ENCODE results near the gene INTS11. TPM values are rescaled to one million over a fixed set of nuclear protein-coding genes. Genes with fewer than 3 reads are reported as not detected.
"Not testable (repeated sequence)": the region's sequence is repeated elsewhere in the genome, so short reads cannot be mapped to it uniquely, and the experiment has no call there.

The INTS11 gene
- total RNA-seq, 6 experiments from 2014 or later: 35.1 to 52.4 (median 43.5) TPM

DNA sequence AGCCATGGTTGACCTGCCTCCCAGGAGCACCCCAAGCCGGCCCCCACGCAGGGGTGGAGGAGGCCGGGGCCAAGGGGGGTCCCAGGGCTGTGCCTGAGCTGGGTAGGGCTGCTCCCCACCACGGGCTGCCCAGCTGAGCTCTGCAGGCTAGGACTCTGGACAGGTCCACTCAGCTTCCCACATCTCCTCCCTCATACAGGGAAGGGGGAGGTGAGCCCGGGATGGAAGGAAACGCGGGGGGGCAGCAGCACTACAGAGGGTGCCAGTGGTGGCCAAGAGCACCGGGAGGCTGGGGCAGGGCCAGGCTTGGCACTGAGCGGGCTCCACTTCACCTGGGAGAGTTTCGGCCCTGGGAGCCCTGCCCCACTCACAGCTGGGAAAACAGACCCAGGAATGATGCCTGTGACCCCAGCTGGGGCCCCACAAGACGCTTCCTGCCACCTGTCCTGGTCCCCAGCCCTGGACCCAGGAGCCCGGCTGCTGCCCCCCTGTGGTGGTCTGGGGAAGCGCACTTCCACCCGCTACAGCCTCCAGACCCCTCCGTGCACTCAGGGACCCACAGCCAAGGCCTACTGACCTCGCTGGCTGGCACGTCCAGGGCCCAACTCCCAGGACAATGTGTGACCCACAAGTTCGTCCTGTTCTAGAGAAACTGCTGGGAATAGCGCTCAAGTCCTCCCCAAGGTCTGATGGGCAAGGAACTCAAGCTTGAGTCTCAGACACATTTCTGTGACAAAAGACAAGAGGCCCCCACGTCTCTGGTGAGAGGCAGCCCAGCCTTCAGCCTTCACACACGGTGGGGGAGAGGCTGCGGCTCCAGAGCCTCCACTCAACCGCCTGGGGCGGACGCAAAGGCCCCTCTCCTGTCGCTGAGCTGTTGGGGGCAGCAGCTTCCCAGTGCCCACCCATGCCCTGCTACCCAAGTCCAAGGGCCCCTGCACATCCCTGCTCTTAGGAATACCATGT is 47.6 kb upstream of the INTS11 start:
- no peak overlapping the region for H3K4me3 ChIP-seq
- DNase-seq (peak; percentile 69 to 79 (median 72)), ATAC-seq (peak; percentile 39 to 51 (median 43))
- H3K36me3 ChIP-seq: peaks cover 0 to 6% (median 0%) of the 10 kb centered on the region in 4 donors
- H3K27me3 ChIP-seq: no peaks in the 10 kb centered on the region
- TF ChIP-seq POLR2A (IDR thresholded peaks at IDR 0.05): no peak
- TF ChIP-seq, protein P1, sequence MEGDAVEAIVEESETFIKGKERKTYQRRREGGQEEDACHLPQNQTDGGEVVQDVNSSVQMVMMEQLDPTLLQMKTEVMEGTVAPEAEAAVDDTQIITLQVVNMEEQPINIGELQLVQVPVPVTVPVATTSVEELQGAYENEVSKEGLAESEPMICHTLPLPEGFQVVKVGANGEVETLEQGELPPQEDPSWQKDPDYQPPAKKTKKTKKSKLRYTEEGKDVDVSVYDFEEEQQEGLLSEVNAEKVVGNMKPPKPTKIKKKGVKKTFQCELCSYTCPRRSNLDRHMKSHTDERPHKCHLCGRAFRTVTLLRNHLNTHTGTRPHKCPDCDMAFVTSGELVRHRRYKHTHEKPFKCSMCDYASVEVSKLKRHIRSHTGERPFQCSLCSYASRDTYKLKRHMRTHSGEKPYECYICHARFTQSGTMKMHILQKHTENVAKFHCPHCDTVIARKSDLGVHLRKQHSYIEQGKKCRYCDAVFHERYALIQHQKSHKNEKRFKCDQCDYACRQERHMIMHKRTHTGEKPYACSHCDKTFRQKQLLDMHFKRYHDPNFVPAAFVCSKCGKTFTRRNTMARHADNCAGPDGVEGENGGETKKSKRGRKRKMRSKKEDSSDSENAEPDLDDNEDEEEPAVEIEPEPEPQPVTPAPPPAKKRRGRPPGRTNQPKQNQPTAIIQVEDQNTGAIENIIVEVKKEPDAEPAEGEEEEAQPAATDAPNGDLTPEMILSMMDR (IDR thresholded peaks at IDR 0.05): peak; percentile 76 to 97 (median 96)
- peaks cover 0 to 26% (median 9%) of the 10 kb centered on the region in 4 donors for H3K4me1 ChIP-seq
- 5% methylated on average over 4 of the region's 26 CpGs for WGBS (ENCODE audit: insufficient coverage, low coverage, low lambda C conversion rate, missing lambda C conversion rate)
- H3K27ac ChIP-seq: no peak overlapping the region
- H3K9me3 ChIP-seq: no peaks in the 10 kb centered on the region
- intact Hi-C loops (cut with DNase I): no loop called here

DNA sequence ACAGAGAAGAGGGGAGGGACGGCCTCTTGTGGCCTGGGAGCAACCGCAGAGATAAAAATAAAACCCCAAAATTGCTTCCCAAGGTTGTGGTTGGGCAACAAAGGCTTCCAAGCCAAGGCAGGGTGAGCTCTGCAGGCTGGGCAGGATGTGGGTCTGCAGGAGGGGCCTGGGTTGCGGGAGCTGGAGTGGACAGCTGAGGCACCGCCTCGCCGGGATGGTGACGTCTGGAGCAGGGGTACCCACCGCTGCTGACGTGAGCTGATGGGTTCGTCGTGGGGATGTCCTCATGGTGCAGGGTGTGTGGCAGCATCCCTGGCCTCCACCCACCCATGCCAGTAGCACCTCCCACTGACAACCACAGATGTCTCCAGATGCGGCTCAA is 46.9 kb upstream of the INTS11 start:
- no peak for DNase-seq
- intact Hi-C loops (cut with DNase I): no loop called here
- Histone ChIP-seq H3K4me3 (no peak overlapping the region), H3K27me3 (no peaks in the 10 kb centered on the region), H3K9me3 (no peaks in the 10 kb centered on the region), H3K27ac (no peak overlapping the region), H3K4me1 (peaks cover 0 to 26% (median 9%) of the 10 kb centered on the region in 4 donors), H3K36me3 (peaks cover 0 to 6% (median 0%) of the 10 kb centered on the region in 4 donors)
- no peak for ATAC-seq
- WGBS (ENCODE audit: insufficient coverage, low coverage, low lambda C conversion rate, missing lambda C conversion rate): no CpG with 5 or more reads among the region's 12 CpGs
- TF ChIP-seq POLR2A (IDR thresholded peaks at IDR 0.05): no peak
- TF ChIP-seq, protein P1 (IDR thresholded peaks at IDR 0.05): no peak

DNA sequence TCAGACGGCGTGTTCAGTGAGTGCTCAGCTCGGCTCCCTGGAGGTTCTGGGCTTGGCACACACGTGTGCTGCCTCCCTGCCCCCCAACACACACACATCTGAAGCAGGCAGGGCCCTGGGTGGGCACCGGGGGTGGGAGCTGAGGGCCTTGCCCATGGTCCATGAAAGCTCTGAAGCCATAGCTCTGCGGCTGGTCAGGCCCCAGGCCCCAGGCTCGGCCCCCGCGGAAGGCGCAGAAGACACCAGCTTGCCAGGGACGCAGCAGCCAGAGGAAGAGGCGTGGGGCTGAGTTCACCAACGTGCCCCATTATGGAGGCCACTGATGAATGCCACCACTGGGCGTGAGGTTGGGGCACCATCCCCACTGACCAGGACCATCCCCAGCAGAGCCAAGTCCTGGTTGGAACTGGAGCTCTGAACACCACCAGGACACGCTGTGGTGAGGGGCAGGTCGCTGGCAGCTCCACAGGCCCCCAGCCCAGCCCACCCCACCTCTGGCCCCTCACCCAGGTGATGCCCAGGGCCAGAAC is 46.4 kb upstream of the INTS11 start:
- Histone ChIP-seq H3K4me3 (no peak overlapping the region), H3K9me3 (no peaks in the 10 kb centered on the region), H3K4me1 (peaks cover 0 to 22% (median 9%) of the 10 kb centered on the region in 4 donors), H3K27me3 (no peaks in the 10 kb centered on the region), H3K36me3 (peaks cover 0 to 6% (median 0%) of the 10 kb centered on the region in 4 donors), H3K27ac (no peak overlapping the region)
- no peak for DNase-seq
- WGBS (ENCODE audit: insufficient coverage, low coverage, low lambda C conversion rate, missing lambda C conversion rate): 71% methylated on average over 5 of the region's 16 CpGs
- TF ChIP-seq POLR2A (IDR thresholded peaks at IDR 0.05): no peak
- TF ChIP-seq, protein P1 (IDR thresholded peaks at IDR 0.05): no peak
- no peak for ATAC-seq
- intact Hi-C loops (cut with DNase I): no loop called here

DNA sequence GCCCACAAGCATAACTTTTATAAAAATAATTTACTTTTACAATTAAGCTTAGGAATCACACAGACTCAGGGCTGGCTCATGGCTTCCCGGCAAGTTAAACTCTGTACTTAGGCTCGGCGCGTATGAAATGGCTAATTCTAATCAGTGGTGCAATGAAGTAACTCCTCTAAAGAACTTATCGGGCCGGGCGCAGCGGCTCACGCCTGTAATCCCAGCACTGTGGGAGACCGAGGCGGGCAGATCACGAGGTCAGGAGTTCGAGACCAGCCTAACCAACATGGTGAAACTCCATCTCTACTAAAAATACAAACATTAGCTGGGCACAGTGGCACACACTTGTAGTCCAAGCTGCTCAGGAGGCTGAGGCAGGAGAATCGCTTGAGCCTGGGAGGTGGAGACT is 45.6 kb upstream of the INTS11 start:
- DNase-seq; intact Hi-C loops (cut with DNase I); H3K9me3 ChIP-seq; H3K36me3 ChIP-seq; H3K27me3 ChIP-seq; H3K4me3 ChIP-seq; H3K27ac ChIP-seq; ATAC-seq: not testable (repeated sequence)
- WGBS (ENCODE audit: insufficient coverage, low coverage, low lambda C conversion rate, missing lambda C conversion rate): 82% methylated on average over 14 of the region's 14 CpGs
- peaks cover 0 to 21% (median 9%) of the 10 kb centered on the region in 4 donors for H3K4me1 ChIP-seq

DNA sequence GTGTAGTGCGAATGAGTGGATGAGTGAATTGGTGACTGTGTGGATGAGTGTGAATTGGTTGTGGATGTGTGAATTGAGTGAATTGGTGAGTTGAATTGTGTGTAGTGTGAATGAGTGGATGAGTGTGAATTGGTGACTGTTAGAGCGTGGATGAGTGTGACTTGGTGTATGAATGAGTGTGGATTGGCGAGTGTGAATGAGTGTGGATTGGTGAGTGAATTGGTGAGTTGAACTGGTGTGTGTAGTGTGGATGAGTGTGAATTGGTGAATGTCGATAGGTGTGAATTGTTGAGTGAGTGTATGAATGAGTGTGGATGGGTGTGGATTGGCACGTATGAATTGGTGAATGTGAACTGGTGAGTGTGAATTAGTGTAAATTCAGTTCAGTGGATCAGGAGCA is 42.9 kb upstream of the INTS11 start:
- ATAC-seq: no peak
- TF ChIP-seq, protein P1 (IDR thresholded peaks at IDR 0.05): no peak
- TF ChIP-seq POLR2A (IDR thresholded peaks at IDR 0.05): no peak

More for the DNA sequence above, 42.9 kb upstream of the INTS11 start:
- intact Hi-C loops (cut with DNase I): no loop called here
- Histone ChIP-seq H3K27ac (no peak overlapping the region), H3K4me3 (no peak overlapping the region), H3K36me3 (no peaks in the 10 kb centered on the region), H3K4me1 (peaks cover 0 to 7% (median 3%) of the 10 kb centered on the region in 4 donors), H3K9me3 (no peaks in the 10 kb centered on the region), H3K27me3 (no peaks in the 10 kb centered on the region)
- DNase-seq: no peak
- 92% methylated on average over 3 of the region's 5 CpGs for WGBS (ENCODE audit: insufficient coverage, low coverage, low lambda C conversion rate, missing lambda C conversion rate)

All from right lobe of liver (tissue), 6 donors.